ENCODE measurements around the gene SYT3.

Gene SYT3

DNA sequence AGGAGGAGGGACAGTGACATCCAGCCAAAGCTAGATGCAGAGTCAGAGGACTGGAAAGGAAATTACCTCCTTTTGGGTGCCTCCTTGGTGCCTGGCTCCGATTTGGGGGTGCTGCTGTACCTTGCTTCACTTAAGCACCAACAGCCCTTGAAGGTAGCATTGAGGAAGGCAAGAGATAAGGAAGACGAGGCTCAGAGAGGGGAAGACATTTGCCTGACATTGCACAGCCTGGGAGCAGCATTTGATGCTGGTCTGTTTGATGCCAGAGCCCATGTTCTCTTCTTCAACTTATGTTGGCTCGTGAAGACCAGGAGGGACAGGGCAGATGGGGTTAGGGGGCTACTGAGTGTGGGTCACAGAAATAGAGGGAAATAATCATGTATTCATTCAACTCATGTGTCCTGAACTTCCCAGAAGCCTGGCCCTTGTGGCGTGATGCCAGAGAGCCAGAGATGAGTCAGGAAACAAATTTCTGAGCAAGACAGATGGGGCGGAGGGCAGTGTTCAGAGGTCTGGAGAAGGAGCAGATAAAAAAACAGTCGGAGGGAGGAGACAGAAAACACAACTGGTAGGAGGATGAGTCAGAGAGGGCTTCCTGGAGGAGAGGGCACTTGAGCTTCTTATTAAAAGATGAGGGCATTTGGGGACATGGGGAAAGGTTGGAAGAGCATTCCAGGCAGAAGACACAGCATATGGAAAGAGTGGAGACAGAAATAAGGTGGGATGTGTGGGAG is 6.6 kb upstream of the SYT3 start:
- Histone ChIP-seq H3K9ac (ENCODE audit: low read length) (no peak overlapping the region), H3K36me3 (ENCODE audit: control insufficient read depth, insufficient read depth, low read length, severe bottlenecking) (no peaks in the 10 kb centered on the region), H3K4me3 (ENCODE audit: low read length) (no peak overlapping the region), H3K9me3 (ENCODE audit: control insufficient read depth, low read length) (no peaks in the 10 kb centered on the region), H3K27me3 (replicated peaks; ENCODE audit: control insufficient read depth, insufficient read depth, low read length) (peaks cover 15% of the 10 kb centered on the region), H3K4me1 (ENCODE audit: control insufficient read depth, insufficient read depth, low read length) (no peaks in the 10 kb centered on the region)
- DNase-seq (ENCODE audit: low read depth): no peak

DNA sequence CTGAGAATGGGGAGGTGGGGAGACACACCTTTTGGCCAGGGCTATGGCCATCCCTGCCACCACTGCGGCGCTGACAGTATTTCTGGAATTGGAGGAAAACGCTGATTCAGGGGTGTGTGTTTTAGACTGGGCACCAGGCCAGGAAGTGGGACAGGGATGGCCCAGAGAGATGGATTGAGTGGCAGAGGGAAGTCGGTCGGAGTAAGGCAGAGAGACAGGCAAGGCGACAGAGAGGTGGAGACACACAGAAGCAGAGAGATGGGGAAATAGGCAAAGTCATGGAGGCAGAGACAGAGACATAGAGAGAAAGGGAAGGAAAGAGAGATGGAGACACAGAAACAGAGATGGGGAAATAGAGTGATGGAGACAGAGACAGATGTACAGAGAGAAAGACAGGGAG is 5.4 kb upstream of the SYT3 start:
- H3K4me1 ChIP-seq (ENCODE audit: control insufficient read depth, insufficient read depth, low read length): no peaks in the 10 kb centered on the region
- peaks cover 19% of the 10 kb centered on the region for H3K27me3 ChIP-seq (replicated peaks; ENCODE audit: control insufficient read depth, insufficient read depth, low read length)
- H3K4me3 ChIP-seq (ENCODE audit: low read length): no peak overlapping the region
- DNase-seq (ENCODE audit: low read depth): no peak
- H3K9ac ChIP-seq (ENCODE audit: low read length): no peak overlapping the region
- no peaks in the 10 kb centered on the region for H3K9me3 ChIP-seq (ENCODE audit: control insufficient read depth, low read length)
- H3K36me3 ChIP-seq (ENCODE audit: control insufficient read depth, insufficient read depth, low read length, severe bottlenecking): no peaks in the 10 kb centered on the region

DNA sequence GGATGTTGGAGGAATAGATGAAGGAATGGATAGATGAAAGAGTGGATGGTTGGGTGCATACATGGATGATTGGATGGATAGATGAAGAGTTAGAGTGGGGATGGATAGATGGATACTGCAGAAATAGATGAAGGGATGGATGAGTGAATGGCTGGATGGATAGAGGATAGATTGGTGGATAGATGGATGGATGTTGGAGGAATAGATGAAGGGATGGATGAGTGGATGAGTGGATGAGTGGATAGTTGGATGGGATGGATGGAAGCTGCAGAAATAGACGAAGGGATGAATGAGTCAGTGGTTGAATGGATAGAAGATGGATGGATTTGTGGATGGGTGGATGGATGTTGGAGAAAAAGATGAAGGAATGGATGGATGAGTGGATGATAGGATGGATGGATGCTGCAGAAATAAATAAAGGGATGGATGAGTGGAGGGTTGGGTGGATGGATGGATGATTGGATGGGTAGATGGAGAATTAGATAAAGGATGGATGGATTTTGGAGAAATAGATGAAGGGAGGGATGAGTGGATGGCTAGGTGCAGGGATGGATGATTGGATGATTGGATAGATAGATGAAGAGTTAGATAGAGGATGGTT is 4.7 kb upstream of the SYT3 start:
- H3K9ac ChIP-seq (ENCODE audit: low read length): no peak overlapping the region
- H3K9me3 ChIP-seq (ENCODE audit: control insufficient read depth, low read length): no peaks in the 10 kb centered on the region
- H3K36me3 ChIP-seq (ENCODE audit: control insufficient read depth, insufficient read depth, low read length, severe bottlenecking): no peaks in the 10 kb centered on the region
- H3K4me1 ChIP-seq (ENCODE audit: control insufficient read depth, insufficient read depth, low read length): no peaks in the 10 kb centered on the region
- no peak for DNase-seq (ENCODE audit: low read depth)
- peaks cover 22% of the 10 kb centered on the region for H3K27me3 ChIP-seq (replicated peaks; ENCODE audit: control insufficient read depth, insufficient read depth, low read length)
- no peak overlapping the region for H3K4me3 ChIP-seq (ENCODE audit: low read length)

DNA sequence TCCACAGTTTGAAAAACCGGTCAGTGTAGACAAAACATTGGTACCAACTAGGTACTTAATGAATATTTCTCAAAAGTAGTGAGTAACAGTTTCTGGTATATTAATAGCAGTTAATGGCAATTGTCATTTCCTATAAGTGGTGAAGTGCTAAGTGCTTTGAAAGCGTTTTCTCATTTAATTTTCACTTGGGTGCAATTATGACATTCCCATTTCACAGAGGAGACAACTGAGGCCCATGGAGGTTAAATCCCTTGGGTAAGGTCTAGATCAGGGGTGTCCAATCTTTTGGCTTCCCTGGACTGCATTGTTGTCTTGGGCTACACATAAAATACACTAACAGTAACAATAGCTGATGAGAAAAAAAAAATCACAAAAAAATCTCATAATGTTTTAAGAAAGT is 687 bp upstream of the SYT3 start:
- peaks cover 4% of the 10 kb centered on the region for H3K9me3 ChIP-seq (ENCODE audit: control insufficient read depth, low read length)
- H3K27me3 ChIP-seq (replicated peaks; ENCODE audit: control insufficient read depth, insufficient read depth, low read length): peaks cover 41% of the 10 kb centered on the region
- no peak overlapping the region for H3K4me3 ChIP-seq (ENCODE audit: low read length)
- H3K9ac ChIP-seq (ENCODE audit: low read length): no peak overlapping the region
- no peak for DNase-seq (ENCODE audit: low read depth)
- H3K4me1 ChIP-seq (ENCODE audit: control insufficient read depth, insufficient read depth, low read length): no peaks in the 10 kb centered on the region
- H3K36me3 ChIP-seq (ENCODE audit: control insufficient read depth, insufficient read depth, low read length, severe bottlenecking): no peaks in the 10 kb centered on the region

DNA sequence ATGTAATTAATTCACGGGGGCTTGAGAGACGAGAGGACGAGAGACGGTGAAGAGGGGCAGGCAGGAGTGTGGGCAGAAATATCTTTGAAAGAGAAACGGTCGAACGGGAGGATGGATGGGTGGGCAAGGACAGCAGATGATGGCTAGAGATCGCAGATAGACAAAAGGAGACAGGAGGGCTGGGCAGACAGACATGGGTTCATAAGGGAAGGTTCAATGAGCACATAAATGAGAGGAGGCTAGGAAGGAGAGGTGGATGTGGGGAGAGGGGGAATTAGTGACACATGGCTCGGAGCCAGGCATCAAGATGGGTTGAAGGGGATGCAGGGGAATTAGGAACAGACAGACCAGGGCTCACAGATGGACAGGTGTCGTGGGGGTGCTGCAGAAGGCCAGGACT is 1.1 kb downstream of the SYT3 start:
- H3K9ac ChIP-seq (ENCODE audit: low read length): no peak overlapping the region
- peaks cover 32% of the 10 kb centered on the region for H3K27me3 ChIP-seq (replicated peaks; ENCODE audit: control insufficient read depth, insufficient read depth, low read length)
- DNase-seq (ENCODE audit: low read depth): no peak
- H3K9me3 ChIP-seq (ENCODE audit: control insufficient read depth, low read length): peaks cover 19% of the 10 kb centered on the region
- H3K4me1 ChIP-seq (ENCODE audit: control insufficient read depth, insufficient read depth, low read length): no peaks in the 10 kb centered on the region
- H3K4me3 ChIP-seq (ENCODE audit: low read length): no peak overlapping the region
- H3K36me3 ChIP-seq (ENCODE audit: control insufficient read depth, insufficient read depth, low read length, severe bottlenecking): no peaks in the 10 kb centered on the region

DNA sequence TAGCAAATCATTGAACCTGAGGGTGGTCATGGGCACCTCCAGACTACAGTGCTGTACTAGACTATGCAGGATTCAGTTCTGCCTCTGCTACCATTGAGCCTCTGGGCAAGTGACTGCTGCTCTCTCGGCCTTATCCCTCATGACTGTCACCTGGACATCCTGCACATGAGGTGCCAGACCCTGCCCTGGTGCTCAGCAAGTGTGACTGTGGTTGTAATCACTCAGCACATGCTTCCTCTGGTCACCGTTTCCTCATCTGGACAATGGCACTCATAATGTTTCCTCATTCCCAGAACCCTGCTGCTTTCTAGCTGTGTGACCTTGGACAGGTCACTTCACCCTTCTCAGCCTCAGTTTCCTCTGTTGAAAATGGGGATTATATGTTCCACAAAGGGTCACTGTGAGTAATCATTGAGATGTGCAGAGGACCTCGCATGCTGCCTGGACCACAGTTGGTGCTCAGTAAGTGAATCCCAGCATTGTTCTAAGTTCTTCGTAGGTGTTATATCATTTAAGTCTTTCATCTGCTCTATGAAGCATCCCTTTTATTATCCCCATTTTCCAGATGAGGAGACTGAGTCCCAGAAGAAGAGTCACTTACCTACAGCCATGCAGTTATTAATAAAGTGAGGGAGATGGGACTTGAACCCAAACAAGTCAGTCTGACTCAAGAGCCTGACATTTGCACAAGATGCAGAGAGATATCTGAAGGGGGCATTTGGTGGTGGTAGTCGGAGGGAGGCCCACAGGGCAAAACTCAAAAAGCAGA is 3.2 kb downstream of the SYT3 start:
- H3K36me3 ChIP-seq (ENCODE audit: control insufficient read depth, insufficient read depth, low read length, severe bottlenecking): no peaks in the 10 kb centered on the region
- H3K9me3 ChIP-seq (ENCODE audit: control insufficient read depth, low read length): peaks cover 26% of the 10 kb centered on the region
- H3K27me3 ChIP-seq (replicated peaks; ENCODE audit: control insufficient read depth, insufficient read depth, low read length): peaks cover 32% of the 10 kb centered on the region
- no peak overlapping the region for H3K9ac ChIP-seq (ENCODE audit: low read length)
- H3K4me1 ChIP-seq (ENCODE audit: control insufficient read depth, insufficient read depth, low read length): no peaks in the 10 kb centered on the region
- no peak overlapping the region for H3K4me3 ChIP-seq (ENCODE audit: low read length)
- DNase-seq (ENCODE audit: low read depth): no peak

DNA sequence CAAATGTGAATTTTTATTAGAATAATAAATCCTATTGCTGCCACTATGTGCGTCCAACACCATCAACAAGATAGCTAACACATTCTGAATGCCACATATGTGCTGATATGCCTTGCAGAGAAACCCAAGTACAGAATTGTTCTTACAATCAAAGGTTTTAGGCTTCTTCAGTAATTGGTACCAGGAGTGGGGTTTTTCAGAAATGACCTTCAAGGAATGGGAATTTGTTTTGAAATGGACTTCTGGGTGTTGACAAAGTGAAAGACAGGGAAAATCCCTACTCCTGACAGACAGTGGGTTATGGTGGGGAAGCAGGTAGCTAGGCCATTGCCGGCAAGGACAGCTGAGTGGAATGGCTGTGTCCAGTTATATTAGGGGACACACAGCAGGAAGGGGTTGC is 5.7 kb downstream of the SYT3 start:
- H3K27me3 ChIP-seq (replicated peaks; ENCODE audit: control insufficient read depth, insufficient read depth, low read length): peaks cover 21% of the 10 kb centered on the region
- H3K4me1 ChIP-seq (ENCODE audit: control insufficient read depth, insufficient read depth, low read length): no peaks in the 10 kb centered on the region
- H3K4me3 ChIP-seq (ENCODE audit: low read length): no peak overlapping the region
- H3K36me3 ChIP-seq (ENCODE audit: control insufficient read depth, insufficient read depth, low read length, severe bottlenecking): no peaks in the 10 kb centered on the region
- H3K9me3 ChIP-seq (ENCODE audit: control insufficient read depth, low read length): peaks cover 26% of the 10 kb centered on the region
- no peak overlapping the region for H3K9ac ChIP-seq (ENCODE audit: low read length)
- DNase-seq (ENCODE audit: low read depth): no peak

DNA sequence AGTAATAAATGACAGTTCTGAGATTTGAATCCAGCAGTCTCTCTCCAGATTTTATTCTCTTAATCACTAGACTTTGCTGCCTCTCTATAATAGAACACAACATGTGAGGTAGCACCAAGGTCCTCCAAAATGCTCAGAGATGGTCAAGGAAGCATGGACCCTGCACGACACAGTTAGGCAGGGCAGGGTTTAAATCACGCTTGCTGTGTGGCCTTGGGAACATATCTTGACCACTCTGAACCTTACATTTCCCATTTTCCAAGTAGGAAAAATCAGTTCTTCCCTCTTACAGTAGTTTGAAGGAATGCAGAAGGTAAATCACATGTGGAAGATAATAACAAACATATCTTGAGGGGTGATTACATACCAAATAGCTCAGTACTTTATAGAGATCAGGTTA is 6.3 kb downstream of the SYT3 start:
- Histone ChIP-seq H3K4me1 (ENCODE audit: control insufficient read depth, insufficient read depth, low read length) (no peaks in the 10 kb centered on the region), H3K36me3 (ENCODE audit: control insufficient read depth, insufficient read depth, low read length, severe bottlenecking) (no peaks in the 10 kb centered on the region), H3K9ac (ENCODE audit: low read length) (no peak overlapping the region), H3K27me3 (replicated peaks; ENCODE audit: control insufficient read depth, insufficient read depth, low read length) (peaks cover 14% of the 10 kb centered on the region), H3K9me3 (ENCODE audit: control insufficient read depth, low read length) (peaks cover 26% of the 10 kb centered on the region), H3K4me3 (ENCODE audit: low read length) (no peak overlapping the region)
- DNase-seq (ENCODE audit: low read depth): no peak

DNA sequence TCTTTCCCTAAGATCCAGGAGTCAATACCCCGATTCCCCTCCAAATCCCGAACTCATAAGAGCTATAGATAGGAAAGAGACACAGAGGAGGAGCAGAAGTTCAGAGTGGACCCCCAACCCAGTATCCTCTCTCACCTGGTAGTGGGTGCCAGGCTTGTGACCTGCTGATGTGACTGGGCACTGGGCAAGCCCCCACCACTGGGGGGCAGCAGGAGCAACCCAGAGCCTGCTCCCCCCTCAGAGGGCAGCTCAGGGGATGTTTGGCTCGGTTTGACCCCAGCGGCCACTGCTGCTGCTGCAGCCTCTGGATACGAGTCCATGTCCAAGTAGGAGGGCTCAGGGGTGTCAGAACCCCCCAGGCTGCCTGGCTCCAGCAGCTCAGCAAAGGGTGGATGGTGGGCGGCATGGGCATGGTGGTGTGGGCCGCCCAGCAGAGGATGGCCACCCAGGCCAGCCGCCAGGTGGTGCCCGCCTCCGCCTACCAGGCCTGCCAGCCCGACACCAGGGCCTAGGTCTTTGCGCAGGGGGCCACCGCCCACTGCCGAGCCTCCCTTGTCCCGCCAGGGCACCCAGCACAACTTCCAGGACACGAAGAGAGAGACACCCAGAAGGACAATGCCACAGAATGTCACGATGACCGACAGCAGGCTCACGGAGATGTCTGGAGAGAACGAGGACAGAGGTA is 7.4 kb downstream of the SYT3 start:
- Histone ChIP-seq H3K4me3 (ENCODE audit: low read length) (no peak overlapping the region), H3K36me3 (ENCODE audit: control insufficient read depth, insufficient read depth, low read length, severe bottlenecking) (no peaks in the 10 kb centered on the region), H3K9me3 (ENCODE audit: control insufficient read depth, low read length) (peaks cover 26% of the 10 kb centered on the region), H3K4me1 (ENCODE audit: control insufficient read depth, insufficient read depth, low read length) (no peaks in the 10 kb centered on the region), H3K27me3 (replicated peaks; ENCODE audit: control insufficient read depth, insufficient read depth, low read length) (peaks cover 8% of the 10 kb centered on the region), H3K9ac (ENCODE audit: low read length) (no peak overlapping the region)
- no peak for DNase-seq (ENCODE audit: low read depth)

DNA sequence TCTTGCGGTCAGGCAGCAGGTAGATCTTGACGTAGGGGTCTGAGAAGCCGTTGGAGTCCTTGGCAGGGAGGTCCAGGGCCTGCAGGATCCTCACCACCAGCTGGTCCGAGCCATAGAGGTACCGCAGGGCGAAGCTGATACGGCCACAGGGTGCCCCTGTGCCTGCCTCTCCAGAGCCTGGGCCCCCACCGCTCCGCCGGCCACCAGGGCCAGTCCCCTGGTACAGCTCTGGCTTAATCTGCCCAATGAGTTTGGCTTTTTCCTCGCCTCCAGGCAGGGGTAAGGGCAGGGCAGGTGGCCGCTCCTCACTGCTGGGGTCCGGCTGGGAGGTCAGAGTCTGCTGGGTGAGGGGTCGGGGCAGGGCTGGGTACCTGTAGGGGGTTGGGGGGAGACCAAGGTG is 9.9 kb downstream of the SYT3 start:
- no peak for DNase-seq (ENCODE audit: low read depth)
- peaks cover 7% of the 10 kb centered on the region for H3K27me3 ChIP-seq (replicated peaks; ENCODE audit: control insufficient read depth, insufficient read depth, low read length)
- H3K36me3 ChIP-seq (ENCODE audit: control insufficient read depth, insufficient read depth, low read length, severe bottlenecking): no peaks in the 10 kb centered on the region

DNA sequence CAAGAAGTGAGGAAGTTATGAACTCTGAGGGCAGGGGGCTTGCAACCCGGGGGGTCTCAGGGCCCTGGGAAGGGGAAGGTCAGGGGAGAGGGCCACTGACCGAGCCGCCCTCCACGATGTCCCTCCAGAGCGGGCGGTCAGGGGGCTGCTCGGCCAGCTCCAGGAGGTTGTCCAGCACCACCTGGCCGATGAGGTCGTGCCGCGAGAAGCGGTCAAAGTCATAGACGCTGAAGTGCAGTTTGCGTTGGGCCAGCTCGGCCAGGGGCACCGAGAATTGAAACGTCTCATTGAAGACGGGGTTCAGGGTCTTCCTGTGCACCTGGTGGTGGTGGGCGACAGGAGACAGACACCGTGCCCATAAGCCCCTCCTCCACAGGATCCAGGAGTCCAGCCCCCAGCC is 10.5 kb downstream of the SYT3 start:
- no peak for DNase-seq (ENCODE audit: low read depth)

More for the DNA sequence above, 9.9 kb downstream of the SYT3 start:
- Histone ChIP-seq H3K9me3 (ENCODE audit: control insufficient read depth, low read length) (peaks cover 18% of the 10 kb centered on the region), H3K4me3 (ENCODE audit: low read length) (no peak overlapping the region), H3K4me1 (ENCODE audit: control insufficient read depth, insufficient read depth, low read length) (no peaks in the 10 kb centered on the region), H3K9ac (ENCODE audit: low read length) (no peak overlapping the region)

More for the DNA sequence above, 10.5 kb downstream of the SYT3 start:
- H3K9me3 ChIP-seq (ENCODE audit: control insufficient read depth, low read length): peaks cover 13% of the 10 kb centered on the region
- no peaks in the 10 kb centered on the region for H3K4me1 ChIP-seq (ENCODE audit: control insufficient read depth, insufficient read depth, low read length)
- H3K4me3 ChIP-seq (ENCODE audit: low read length): no peak overlapping the region
- H3K9ac ChIP-seq (ENCODE audit: low read length): no peak overlapping the region
- H3K27me3 ChIP-seq (replicated peaks; ENCODE audit: control insufficient read depth, insufficient read depth, low read length): peaks cover 7% of the 10 kb centered on the region
- H3K36me3 ChIP-seq (ENCODE audit: control insufficient read depth, insufficient read depth, low read length, severe bottlenecking): no peaks in the 10 kb centered on the region

Data from adipocyte (in vitro differentiated cells).